ENCODE data around the gene FGFBP1. TPM values are rescaled to one million over a fixed set of nuclear protein-coding genes. Genes with fewer than 3 reads are reported as not detected.

FGFBP1 gene
- total and polyA plus RNA-seq, 9 of the 15 experiments (the other 6 are each of a cell fraction or from before 2014, with no cell fraction given), result not detected

DNA sequence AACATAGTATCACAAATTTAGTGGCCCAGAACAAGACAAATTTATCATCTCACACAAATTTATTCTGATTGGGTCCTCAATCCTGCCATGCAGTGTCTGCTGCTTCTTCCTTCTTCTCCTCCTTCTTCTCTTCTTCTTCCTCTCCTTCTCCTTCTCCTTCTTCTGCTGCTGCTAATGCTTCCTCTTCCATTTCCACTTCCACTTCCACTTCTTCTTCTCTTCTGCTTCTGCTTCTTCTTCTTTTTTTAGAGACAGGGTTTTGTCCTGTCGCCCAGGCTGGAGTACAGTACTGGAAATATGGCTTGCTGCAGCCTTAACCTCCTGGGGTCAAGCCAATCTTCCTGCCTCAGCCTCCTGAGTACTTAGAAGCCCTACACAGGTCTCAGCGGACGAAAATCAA, 37.5 kb downstream of the FGFBP1 start:
- POLR2A ChIA-PET, result no interaction called here
- intact Hi-C loops (cut with micrococcal nuclease) (no loop called here), in situ Hi-C loops (cut with MboI) (no loop called here)
- Histone ChIP-seq H4K20me1 (replicated peaks; ENCODE audit: control insufficient read depth, insufficient read depth, low read length) (no peaks in the 10 kb centered on the region), H3K27ac (ENCODE audit: extremely low read depth, low read depth, low read length) (no peak overlapping the region), H3K9me1 (ENCODE audit: control insufficient read depth, insufficient read depth, low read length) (no peaks in the 10 kb centered on the region), H3K9ac (ENCODE audit: insufficient read depth in 1 of 2, low read depth in 2 of 2, low read length in 2 of 2) (no peak overlapping the region), H3K4me3 (no peak overlapping the region), H3K9me3 (replicated peaks; ENCODE audit: control insufficient read depth, insufficient read depth, low read depth, low read length) (no peaks in the 10 kb centered on the region), H3K36me3 (ENCODE audit: control insufficient read depth, insufficient read depth, low read length) (no peaks in the 10 kb centered on the region), H3K79me2 (ENCODE audit: control insufficient read depth, insufficient read depth, low read length) (no peaks in the 10 kb centered on the region), H3K4me1 (replicated peaks in 1 of 2; ENCODE audit: control insufficient read depth in 2 of 2, insufficient read depth in 2 of 2, low read length in 2 of 2) (peaks cover 0 to 6% of the 10 kb centered on the region in 2 experiments; a peak in 2 of 5 replicates), H3K4me2 (ENCODE audit: insufficient read depth, low read length) (no peak overlapping the region), H3K27me3 (ENCODE audit: control insufficient read depth in 2 of 2, insufficient read depth in 2 of 2, low read length in 2 of 2) (no peaks in the 10 kb centered on the region), H2AFZ (ENCODE audit: low read depth, low read length) (no peak overlapping the region)
- WGBS (ENCODE audit: insufficient coverage, low coverage, missing lambda C conversion rate), result 0% methylated on average over 3 of the region's 3 CpGs
- no peak for DNase-seq (ENCODE audit: extremely low read depth in 1 of 4, low spot score in 3 of 4)
- no TSS peak for BruUV-seq (replicated peaks)
- CTCF ChIA-PET (ENCODE audit: low intra/inter-chr PET ratio), result no interaction called here
- ATAC-seq, result no peak
- no peak for FAIRE-seq
- TF ChIP-seq, protein P1, sequence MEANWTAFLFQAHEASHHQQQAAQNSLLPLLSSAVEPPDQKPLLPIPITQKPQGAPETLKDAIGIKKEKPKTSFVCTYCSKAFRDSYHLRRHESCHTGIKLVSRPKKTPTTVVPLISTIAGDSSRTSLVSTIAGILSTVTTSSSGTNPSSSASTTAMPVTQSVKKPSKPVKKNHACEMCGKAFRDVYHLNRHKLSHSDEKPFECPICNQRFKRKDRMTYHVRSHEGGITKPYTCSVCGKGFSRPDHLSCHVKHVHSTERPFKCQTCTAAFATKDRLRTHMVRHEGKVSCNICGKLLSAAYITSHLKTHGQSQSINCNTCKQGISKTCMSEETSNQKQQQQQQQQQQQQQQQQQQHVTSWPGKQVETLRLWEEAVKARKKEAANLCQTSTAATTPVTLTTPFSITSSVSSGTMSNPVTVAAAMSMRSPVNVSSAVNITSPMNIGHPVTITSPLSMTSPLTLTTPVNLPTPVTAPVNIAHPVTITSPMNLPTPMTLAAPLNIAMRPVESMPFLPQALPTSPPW (CRISPR knock-in tag; IDR thresholded peaks at IDR 0.05), result no peak

DNA sequence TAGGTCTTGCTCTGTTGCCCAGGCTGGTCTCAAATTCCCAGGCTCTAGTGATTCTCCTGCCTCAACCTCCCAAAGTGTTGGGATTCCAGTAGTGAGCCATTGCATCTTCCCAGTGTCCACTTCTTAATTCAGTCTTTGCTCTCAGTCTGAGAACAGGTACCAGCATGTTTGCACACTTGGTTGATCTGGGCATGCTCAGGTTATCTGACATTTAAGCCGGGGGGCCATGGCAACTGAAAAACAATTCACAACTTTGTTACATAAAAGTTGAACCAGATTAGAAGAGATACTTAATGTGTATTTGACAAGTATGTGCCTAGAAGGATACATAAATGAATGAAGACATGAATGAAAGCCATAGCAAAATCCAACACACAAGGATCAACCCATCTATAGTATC, 39.0 kb downstream of the FGFBP1 start:
- 0% methylated on average over 1 of the region's 1 CpG for WGBS (ENCODE audit: insufficient coverage, low coverage, missing lambda C conversion rate)
- intact Hi-C loops (cut with micrococcal nuclease), result no loop called here
- Histone ChIP-seq H3K4me1 (replicated peaks in 1 of 2; ENCODE audit: control insufficient read depth in 2 of 2, insufficient read depth in 2 of 2, low read length in 2 of 2) (no peaks in the 10 kb centered on the region), H4K20me1 (replicated peaks; ENCODE audit: control insufficient read depth, insufficient read depth, low read length) (no peaks in the 10 kb centered on the region), H3K27ac (ENCODE audit: extremely low read depth, low read depth, low read length) (no peak overlapping the region), H3K27me3 (ENCODE audit: control insufficient read depth in 2 of 2, insufficient read depth in 2 of 2, low read length in 2 of 2) (no peaks in the 10 kb centered on the region), H3K9me3 (replicated peaks; ENCODE audit: control insufficient read depth, insufficient read depth, low read depth, low read length) (no peaks in the 10 kb centered on the region), H3K79me2 (ENCODE audit: control insufficient read depth, insufficient read depth, low read length) (no peaks in the 10 kb centered on the region), H3K36me3 (ENCODE audit: control insufficient read depth, insufficient read depth, low read length) (no peaks in the 10 kb centered on the region), H3K9me1 (ENCODE audit: control insufficient read depth, insufficient read depth, low read length) (no peaks in the 10 kb centered on the region), H2AFZ (ENCODE audit: low read depth, low read length) (no peak overlapping the region), H3K9ac (ENCODE audit: insufficient read depth in 1 of 2, low read depth in 2 of 2, low read length in 2 of 2) (no peak overlapping the region), H3K4me3 (no peak overlapping the region), H3K4me2 (ENCODE audit: insufficient read depth, low read length) (no peak overlapping the region)
- TF ChIP-seq HDAC8 (tag; IDR thresholded peaks at IDR 0.05) (no peak), HNRNPK (IDR thresholded peaks at IDR 0.05; ENCODE audit: low read depth, low read length, poor library complexity, severe bottlenecking) (no peak), ZNF436 (CRISPR knock-in tag; IDR thresholded peaks at IDR 0.05) (no peak), FOSL1 (tag; conservative IDR thresholded peaks at IDR 0.05) (no peak), WHSC1 (IDR thresholded peaks at IDR 0.05; ENCODE audit: low read length) (no peak)
- TF ChIP-seq, protein P2, sequence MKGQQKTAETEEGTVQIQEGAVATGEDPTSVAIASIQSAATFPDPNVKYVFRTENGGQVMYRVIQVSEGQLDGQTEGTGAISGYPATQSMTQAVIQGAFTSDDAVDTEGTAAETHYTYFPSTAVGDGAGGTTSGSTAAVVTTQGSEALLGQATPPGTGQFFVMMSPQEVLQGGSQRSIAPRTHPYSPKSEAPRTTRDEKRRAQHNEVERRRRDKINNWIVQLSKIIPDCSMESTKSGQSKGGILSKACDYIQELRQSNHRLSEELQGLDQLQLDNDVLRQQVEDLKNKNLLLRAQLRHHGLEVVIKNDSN (CRISPR knock-in tag; IDR thresholded peaks at IDR 0.05), result no peak
- TF ChIP-seq, protein P3, sequence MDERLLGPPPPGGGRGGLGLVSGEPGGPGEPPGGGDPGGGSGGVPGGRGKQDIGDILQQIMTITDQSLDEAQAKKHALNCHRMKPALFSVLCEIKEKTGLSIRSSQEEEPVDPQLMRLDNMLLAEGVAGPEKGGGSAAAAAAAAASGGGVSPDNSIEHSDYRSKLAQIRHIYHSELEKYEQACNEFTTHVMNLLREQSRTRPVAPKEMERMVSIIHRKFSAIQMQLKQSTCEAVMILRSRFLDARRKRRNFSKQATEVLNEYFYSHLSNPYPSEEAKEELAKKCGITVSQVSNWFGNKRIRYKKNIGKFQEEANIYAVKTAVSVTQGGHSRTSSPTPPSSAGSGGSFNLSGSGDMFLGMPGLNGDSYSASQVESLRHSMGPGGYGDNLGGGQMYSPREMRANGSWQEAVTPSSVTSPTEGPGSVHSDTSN (CRISPR knock-in tag; IDR thresholded peaks at IDR 0.05; ENCODE audit: low read depth), result no peak
- TF ChIP-seq, protein P3 (tag; conservative IDR thresholded peaks at IDR 0.05; ENCODE audit: low read depth), result no peak
- POLR2A ChIA-PET, result no interaction called here
- BruUV-seq (replicated peaks), result no TSS peak
- in situ Hi-C loops (cut with MboI), result no loop called here
- FAIRE-seq (no peak), DNase-seq (ENCODE audit: extremely low read depth in 1 of 4, low spot score in 3 of 4) (no peak), ATAC-seq (no peak)
- CTCF ChIA-PET (ENCODE audit: low intra/inter-chr PET ratio), result no interaction called here
